ENCODE data around the gene TUBA3E.
"Not testable (repeated sequence)": the region's sequence is repeated elsewhere in the genome, so short reads cannot be mapped to it uniquely, and the experiment has no call there.

The TUBA3E gene

DNA sequence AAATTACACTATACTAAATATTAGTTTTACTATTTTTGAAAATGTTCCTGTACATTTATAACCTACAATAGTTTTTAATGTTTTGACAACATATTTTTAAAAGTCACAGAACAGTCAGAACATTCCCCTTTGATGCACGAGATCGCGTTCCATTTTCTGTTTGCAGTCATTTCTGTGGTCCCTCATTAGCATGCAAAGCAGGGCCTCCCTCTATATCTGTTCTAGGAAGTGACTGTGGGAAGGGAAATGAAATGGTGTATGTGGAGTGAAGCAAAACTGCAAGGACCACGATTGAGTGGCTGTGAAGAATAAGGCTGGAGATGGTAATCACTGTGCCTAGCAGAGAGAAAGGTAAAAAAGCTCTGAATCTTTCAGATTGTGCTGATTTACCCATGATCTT, 24.3 kb upstream of the TUBA3E start:
- H3K36me3 ChIP-seq (ENCODE audit: control insufficient read depth, insufficient read depth, low read length); H3K4me3 ChIP-seq (ENCODE audit: low read length); H3K4me1 ChIP-seq (ENCODE audit: control insufficient read depth, insufficient read depth, low read length); H3K27me3 ChIP-seq (ENCODE audit: control insufficient read depth, insufficient read depth, low read length); H3K9ac ChIP-seq (ENCODE audit: low read length); H3K27ac ChIP-seq (ENCODE audit: low read depth, low read length): not testable (repeated sequence)

DNA sequence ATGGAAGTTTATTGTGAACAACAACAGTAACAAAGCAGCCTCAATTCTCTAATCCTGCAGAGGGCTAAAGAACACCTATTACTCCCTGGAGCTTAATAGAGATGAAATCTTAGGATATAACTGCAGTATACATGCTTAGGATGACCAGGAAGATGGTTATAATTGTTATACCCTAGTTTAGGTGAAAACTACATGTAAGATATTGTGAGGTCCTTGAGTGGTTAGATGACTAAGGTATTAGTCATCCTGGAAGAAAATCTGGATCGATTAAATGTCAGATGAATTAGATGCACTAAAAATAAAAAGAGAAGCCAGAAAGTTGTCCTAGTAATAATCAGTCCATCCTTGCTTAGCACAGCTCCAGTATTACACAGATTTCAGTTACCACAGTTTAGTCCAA, 22.3 kb upstream of the TUBA3E start:
- not testable (repeated sequence) for H3K4me3 ChIP-seq (ENCODE audit: low read length); H3K4me1 ChIP-seq (ENCODE audit: control insufficient read depth, insufficient read depth, low read length); H3K36me3 ChIP-seq (ENCODE audit: control insufficient read depth, insufficient read depth, low read length); H3K9ac ChIP-seq (ENCODE audit: low read length); H3K27me3 ChIP-seq (ENCODE audit: control insufficient read depth, insufficient read depth, low read length); H3K27ac ChIP-seq (ENCODE audit: low read depth, low read length)

DNA sequence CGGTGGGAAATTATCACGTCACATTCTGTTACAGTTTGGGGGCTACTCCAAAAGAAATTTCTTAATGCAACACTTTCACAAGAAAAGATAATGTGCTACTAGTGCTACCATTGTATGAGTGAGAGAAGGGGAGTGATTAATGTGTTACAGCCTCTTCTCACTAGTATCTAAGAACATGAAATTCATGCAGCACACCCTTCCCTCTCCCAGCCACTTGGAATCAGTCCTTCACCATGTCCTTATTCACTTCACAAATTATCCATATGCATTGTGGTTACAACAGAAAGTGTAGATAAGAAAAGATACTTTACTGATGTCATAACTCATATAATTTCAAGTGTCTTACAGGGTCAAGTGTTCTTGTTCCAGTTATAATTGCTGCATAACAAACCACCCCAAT, 20.9 kb upstream of the TUBA3E start:
- H3K4me3 ChIP-seq (ENCODE audit: low read length); H3K27ac ChIP-seq (ENCODE audit: low read depth, low read length); H3K4me1 ChIP-seq (ENCODE audit: control insufficient read depth, insufficient read depth, low read length); H3K9ac ChIP-seq (ENCODE audit: low read length); H3K27me3 ChIP-seq (ENCODE audit: control insufficient read depth, insufficient read depth, low read length); H3K36me3 ChIP-seq (ENCODE audit: control insufficient read depth, insufficient read depth, low read length): not testable (repeated sequence)

DNA sequence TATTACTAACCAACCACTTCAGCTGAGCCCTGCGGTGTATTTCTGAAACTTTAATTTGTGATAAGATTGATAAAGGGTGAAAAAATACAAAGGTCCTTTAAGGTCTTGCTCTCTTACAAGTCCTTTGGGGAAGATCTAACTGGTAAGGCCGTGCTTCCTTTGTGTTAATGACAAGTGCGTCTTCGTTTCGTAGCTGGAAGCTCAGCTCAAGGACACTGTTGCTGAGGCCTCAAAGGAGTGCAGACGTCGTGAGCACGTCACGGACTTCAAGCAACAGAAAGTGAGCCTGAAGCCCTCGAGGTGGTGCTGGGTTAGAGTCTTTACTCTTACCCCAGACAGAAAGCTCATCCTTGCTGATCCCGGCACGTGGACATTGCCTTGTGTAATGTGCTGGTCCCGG, 8.8 kb upstream of the TUBA3E start:
- not testable (repeated sequence) for H3K9ac ChIP-seq (ENCODE audit: low read length); H3K4me1 ChIP-seq (ENCODE audit: control insufficient read depth, insufficient read depth, low read length); H3K27me3 ChIP-seq (ENCODE audit: control insufficient read depth, insufficient read depth, low read length); H3K4me3 ChIP-seq (ENCODE audit: low read length); H3K36me3 ChIP-seq (ENCODE audit: control insufficient read depth, insufficient read depth, low read length); H3K27ac ChIP-seq (ENCODE audit: low read depth, low read length)

DNA sequence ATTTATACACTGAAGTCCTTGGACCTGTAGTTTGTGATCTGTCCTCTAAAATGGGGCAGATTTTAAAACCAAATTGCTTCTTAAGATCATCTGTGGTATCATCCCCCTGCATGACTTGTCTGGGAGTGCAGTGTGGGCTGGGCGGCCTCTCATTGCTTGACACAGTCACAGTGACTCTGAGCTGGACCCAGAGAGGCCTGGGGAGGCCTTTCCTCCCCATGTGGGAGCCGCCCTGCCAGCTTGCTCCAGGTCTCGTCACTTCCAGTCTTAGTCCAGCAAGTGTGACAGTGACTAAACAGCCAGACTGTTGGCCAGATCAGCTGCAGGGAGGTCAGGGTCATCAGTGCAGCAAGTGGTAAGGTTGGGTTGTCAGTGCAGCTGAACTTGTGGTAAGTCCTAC, 4.9 kb upstream of the TUBA3E start:
- H3K4me3 ChIP-seq (ENCODE audit: low read length); H3K9ac ChIP-seq (ENCODE audit: low read length); H3K36me3 ChIP-seq (ENCODE audit: control insufficient read depth, insufficient read depth, low read length); H3K27me3 ChIP-seq (ENCODE audit: control insufficient read depth, insufficient read depth, low read length); H3K4me1 ChIP-seq (ENCODE audit: control insufficient read depth, insufficient read depth, low read length); H3K27ac ChIP-seq (ENCODE audit: low read depth, low read length): not testable (repeated sequence)

DNA sequence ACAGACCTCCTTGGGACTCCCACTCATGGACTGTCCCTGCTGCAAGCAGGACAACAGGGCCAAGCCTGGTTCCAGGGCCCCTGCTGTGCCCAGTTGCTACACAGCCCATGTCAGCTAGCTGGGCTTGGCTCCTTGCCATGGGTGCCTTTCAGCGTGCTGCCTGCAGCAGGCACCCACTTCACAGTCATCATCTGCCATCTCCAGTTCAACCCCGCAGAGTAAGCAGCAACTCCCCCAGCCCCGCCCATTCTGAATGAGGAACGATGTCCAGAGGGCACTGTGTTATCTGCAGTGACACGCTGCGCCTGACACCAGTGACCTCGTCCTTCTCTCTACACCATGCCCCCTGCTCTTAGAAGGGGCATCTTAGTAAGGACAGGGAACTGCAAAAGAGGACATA, 4.3 kb upstream of the TUBA3E start:
- H3K36me3 ChIP-seq (ENCODE audit: control insufficient read depth, insufficient read depth, low read length); H3K27me3 ChIP-seq (ENCODE audit: control insufficient read depth, insufficient read depth, low read length); H3K9ac ChIP-seq (ENCODE audit: low read length); H3K27ac ChIP-seq (ENCODE audit: low read depth, low read length); H3K4me1 ChIP-seq (ENCODE audit: control insufficient read depth, insufficient read depth, low read length); H3K4me3 ChIP-seq (ENCODE audit: low read length): not testable (repeated sequence)

DNA sequence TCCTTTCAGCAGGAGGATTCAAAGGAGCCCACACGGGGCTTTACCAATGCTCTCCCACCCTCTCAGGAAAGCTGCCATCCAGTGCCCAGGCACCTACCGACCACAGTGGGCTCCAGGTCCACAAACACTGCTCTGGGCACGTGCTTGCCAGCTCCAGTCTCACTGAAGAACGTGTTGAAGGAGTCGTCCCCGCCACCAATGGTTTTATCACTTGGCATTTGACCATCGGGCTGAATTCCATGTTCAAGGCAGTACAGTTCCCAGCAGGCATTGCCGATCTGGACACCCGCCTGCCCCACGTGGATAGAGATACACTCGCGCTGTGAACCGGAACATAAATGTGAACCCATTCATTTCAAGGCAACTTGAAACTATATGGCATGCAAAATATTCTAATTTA, 2.2 kb downstream of the TUBA3E start:
- not testable (repeated sequence) for H3K9ac ChIP-seq (ENCODE audit: low read length); H3K27me3 ChIP-seq (ENCODE audit: control insufficient read depth, insufficient read depth, low read length)

DNA sequence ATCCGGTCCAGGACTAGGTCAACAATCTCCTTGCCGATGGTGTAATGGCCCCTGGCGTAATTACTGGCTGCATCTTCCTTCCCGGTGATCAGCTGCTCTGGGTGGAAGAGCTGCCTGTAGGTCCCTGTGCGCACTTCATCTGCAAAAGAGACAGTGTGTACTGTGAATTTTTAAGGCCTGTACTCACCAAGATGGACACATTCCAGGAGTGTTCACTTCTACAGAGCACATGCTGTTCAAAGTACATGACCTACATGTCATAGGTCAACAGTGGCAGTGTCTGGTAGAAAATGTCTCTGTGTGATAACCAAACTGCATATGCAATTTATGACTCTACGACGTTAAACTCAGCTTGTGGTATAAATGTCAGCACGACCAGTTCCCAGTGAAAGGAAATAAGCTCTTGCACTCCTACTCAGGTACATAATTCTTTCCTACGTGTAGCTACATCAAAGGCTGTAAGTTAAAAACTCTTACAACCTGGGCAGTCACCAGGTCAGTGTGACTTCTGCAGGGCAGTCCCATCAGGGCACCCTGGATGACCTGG, 3.1 kb downstream of the TUBA3E start:
- not testable (repeated sequence) for H3K36me3 ChIP-seq (ENCODE audit: control insufficient read depth, insufficient read depth, low read length); H3K27me3 ChIP-seq (ENCODE audit: control insufficient read depth, insufficient read depth, low read length); H3K27ac ChIP-seq (ENCODE audit: low read depth, low read length); H3K4me3 ChIP-seq (ENCODE audit: low read length); H3K4me1 ChIP-seq (ENCODE audit: control insufficient read depth, insufficient read depth, low read length); H3K9ac ChIP-seq (ENCODE audit: low read length)

More for the DNA sequence above, 2.2 kb downstream of the TUBA3E start:
- not testable (repeated sequence) for H3K4me1 ChIP-seq (ENCODE audit: control insufficient read depth, insufficient read depth, low read length); H3K27ac ChIP-seq (ENCODE audit: low read depth, low read length); H3K36me3 ChIP-seq (ENCODE audit: control insufficient read depth, insufficient read depth, low read length); H3K4me3 ChIP-seq (ENCODE audit: low read length)

DNA sequence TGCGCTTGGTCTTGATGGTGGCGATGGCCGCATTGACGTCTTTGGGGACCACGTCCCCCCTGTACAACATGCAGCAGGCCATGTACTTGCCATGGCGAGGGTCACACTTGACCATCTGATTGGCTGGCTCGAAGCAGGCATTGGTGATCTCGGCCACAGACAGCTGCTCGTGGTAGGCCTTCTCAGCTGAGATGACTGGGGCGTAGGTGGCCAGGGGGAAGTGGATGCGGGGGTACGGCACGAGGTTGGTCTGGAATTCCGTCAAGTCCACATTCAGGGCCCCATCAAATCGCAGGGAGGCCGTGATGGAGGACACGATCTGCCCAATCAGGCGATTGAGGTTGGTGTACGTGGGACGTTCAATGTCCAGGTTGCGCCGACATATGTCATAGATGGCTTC, 4.4 kb downstream of the TUBA3E start:
- H3K27me3 ChIP-seq (ENCODE audit: control insufficient read depth, insufficient read depth, low read length); H3K9ac ChIP-seq (ENCODE audit: low read length); H3K4me1 ChIP-seq (ENCODE audit: control insufficient read depth, insufficient read depth, low read length); H3K36me3 ChIP-seq (ENCODE audit: control insufficient read depth, insufficient read depth, low read length); H3K27ac ChIP-seq (ENCODE audit: low read depth, low read length); H3K4me3 ChIP-seq (ENCODE audit: low read length): not testable (repeated sequence)

DNA sequence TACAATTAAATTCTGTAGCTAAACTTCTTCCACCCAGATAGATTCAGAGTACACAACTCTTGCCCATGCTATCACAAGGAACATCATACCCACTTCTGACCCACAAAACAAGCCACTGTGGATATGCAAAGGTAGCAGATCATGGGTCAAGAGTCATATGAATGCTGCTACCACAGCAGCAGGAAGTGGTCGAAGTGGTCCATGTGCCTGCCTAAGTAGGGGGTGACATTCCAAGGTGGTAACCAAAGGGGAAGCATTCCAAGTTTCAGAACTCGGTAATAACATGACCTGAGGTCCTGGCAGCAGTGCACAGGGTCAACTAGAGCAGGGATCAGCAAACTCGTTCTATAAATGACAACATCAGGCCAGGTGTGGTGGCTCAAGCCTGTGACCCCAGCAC, 5.8 kb downstream of the TUBA3E start:
- not testable (repeated sequence) for H3K27ac ChIP-seq (ENCODE audit: low read depth, low read length); H3K9ac ChIP-seq (ENCODE audit: low read length); H3K4me1 ChIP-seq (ENCODE audit: control insufficient read depth, insufficient read depth, low read length); H3K4me3 ChIP-seq (ENCODE audit: low read length); H3K36me3 ChIP-seq (ENCODE audit: control insufficient read depth, insufficient read depth, low read length); H3K27me3 ChIP-seq (ENCODE audit: control insufficient read depth, insufficient read depth, low read length)

DNA sequence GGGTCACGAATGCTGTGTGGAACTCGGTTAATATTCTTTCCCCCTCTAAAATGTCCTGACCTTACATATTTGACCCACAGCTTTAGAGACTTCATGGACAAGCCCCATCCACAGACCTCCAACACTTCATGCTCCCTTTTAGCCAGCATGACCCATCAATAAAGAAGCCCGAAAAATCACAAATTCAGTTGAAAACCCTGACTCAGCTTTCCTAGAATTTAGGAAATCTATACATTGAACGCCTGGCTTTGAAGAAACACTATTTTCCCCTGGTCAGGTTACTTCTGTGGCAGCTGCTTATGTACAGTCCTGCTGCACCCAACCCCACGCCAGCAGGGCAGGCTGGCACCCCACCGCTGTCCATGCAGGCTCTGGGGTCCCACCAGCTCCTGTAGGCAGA, 6.9 kb downstream of the TUBA3E start:
- H3K27me3 ChIP-seq (ENCODE audit: control insufficient read depth, insufficient read depth, low read length); H3K27ac ChIP-seq (ENCODE audit: low read depth, low read length): not testable (repeated sequence)

DNA sequence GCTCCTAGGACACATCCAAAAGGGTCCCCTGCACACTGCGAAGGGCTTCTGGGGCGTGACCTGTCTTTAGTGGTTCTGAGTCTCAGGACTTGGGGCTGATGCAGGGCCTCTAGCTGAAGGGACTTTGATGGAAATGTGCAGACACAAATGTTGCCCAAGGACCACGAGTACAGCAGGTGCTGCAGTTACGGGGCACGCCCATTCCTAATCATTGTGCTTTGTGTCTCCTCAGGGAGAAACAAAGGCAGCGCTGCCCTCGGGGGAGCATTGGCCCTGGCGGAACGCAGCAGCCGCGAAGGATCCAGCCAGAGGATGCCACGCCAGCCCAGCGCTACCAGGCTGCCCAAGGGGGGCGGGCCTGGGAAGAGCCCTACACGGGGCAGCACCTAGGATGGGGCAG, 8.0 kb downstream of the TUBA3E start:
- H3K4me3 ChIP-seq (ENCODE audit: low read length) = no peak overlapping the region
- peaks cover 2% of the 10 kb centered on the region for H3K36me3 ChIP-seq (ENCODE audit: control insufficient read depth, insufficient read depth, low read length)
- no peak overlapping the region for H3K27ac ChIP-seq (ENCODE audit: low read depth, low read length)
- no peaks in the 10 kb centered on the region for H3K27me3 ChIP-seq (ENCODE audit: control insufficient read depth, insufficient read depth, low read length)
- H3K9ac ChIP-seq (ENCODE audit: low read length) = no peak overlapping the region
- no peaks in the 10 kb centered on the region for H3K4me1 ChIP-seq (ENCODE audit: control insufficient read depth, insufficient read depth, low read length)

More for the DNA sequence above, 6.9 kb downstream of the TUBA3E start:
- not testable (repeated sequence) for H3K4me3 ChIP-seq (ENCODE audit: low read length); H3K4me1 ChIP-seq (ENCODE audit: control insufficient read depth, insufficient read depth, low read length); H3K36me3 ChIP-seq (ENCODE audit: control insufficient read depth, insufficient read depth, low read length); H3K9ac ChIP-seq (ENCODE audit: low read length)

DNA sequence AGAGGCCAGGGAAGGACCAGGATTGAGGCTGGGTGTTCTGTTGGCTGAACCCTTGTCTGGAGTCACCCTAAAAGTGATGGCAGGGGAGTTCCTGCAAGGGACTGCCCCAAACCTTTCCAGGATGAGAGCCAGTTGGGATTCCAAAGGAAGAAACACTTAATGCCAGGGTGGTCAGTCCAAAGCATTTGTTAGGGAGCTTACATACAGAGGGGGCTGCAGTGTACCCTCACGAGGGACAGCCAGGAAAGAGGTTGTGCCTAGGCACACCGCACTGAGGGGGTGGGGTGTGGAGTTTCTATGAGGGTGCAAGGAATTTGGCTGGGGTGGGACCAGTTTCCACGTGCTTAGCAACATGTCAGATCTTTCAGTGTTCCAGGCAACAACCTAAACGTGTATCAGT, 9.3 kb downstream of the TUBA3E start:
- not testable (repeated sequence) for H3K9ac ChIP-seq (ENCODE audit: low read length); H3K4me3 ChIP-seq (ENCODE audit: low read length)

More for the DNA sequence above, 9.3 kb downstream of the TUBA3E start:
- not testable (repeated sequence) for H3K36me3 ChIP-seq (ENCODE audit: control insufficient read depth, insufficient read depth, low read length); H3K4me1 ChIP-seq (ENCODE audit: control insufficient read depth, insufficient read depth, low read length); H3K27ac ChIP-seq (ENCODE audit: low read depth, low read length); H3K27me3 ChIP-seq (ENCODE audit: control insufficient read depth, insufficient read depth, low read length)

Data from rectal smooth muscle tissue (tissue), 1 donor.